B cell (primary cell): Measurements from ENCODE around the gene VAMP4.

Experiments used
- CTCF ChIP-seq: fragments of 200-600 bp; IDR thresholded peaks from one replicate; pipeline ENCODE4 v1.8.0; 2022; ENCODE audit warnings: antibody characterized with exemption, mild to moderate bottlenecking
- EZH2 ChIP-seq: IDR thresholded peaks from 2 replicates; pipeline ENCODE4 v1.6.1; 2012; ENCODE audit warnings: borderline replicate concordance, low read depth, mild to moderate bottlenecking, moderate library complexity, low read length; ENCODE audit not compliant: insufficient read depth, poor library complexity, severe bottlenecking

- TF ChIP-seq CTCF (no peak), EZH2 (no peak)
Observed at GRCh38 chr1:171666114-171666769, 75.6 kb downstream of the VAMP4 start.
